GM18870 (cell line): ENCODE measurements around the gene EMC7.
A peak's percentile ranks its signal among the peaks of the same experiment; 100 is the strongest.

Source experiments
- ATAC-seq: cut with Tn5 transposase; IDR thresholded peaks from one replicate; pipeline ENCODE4 v1.9.1; 2021; ENCODE audit warnings: moderate library complexity; ENCODE audit not compliant: unreplicated experiment

EMC7 gene

DNA sequence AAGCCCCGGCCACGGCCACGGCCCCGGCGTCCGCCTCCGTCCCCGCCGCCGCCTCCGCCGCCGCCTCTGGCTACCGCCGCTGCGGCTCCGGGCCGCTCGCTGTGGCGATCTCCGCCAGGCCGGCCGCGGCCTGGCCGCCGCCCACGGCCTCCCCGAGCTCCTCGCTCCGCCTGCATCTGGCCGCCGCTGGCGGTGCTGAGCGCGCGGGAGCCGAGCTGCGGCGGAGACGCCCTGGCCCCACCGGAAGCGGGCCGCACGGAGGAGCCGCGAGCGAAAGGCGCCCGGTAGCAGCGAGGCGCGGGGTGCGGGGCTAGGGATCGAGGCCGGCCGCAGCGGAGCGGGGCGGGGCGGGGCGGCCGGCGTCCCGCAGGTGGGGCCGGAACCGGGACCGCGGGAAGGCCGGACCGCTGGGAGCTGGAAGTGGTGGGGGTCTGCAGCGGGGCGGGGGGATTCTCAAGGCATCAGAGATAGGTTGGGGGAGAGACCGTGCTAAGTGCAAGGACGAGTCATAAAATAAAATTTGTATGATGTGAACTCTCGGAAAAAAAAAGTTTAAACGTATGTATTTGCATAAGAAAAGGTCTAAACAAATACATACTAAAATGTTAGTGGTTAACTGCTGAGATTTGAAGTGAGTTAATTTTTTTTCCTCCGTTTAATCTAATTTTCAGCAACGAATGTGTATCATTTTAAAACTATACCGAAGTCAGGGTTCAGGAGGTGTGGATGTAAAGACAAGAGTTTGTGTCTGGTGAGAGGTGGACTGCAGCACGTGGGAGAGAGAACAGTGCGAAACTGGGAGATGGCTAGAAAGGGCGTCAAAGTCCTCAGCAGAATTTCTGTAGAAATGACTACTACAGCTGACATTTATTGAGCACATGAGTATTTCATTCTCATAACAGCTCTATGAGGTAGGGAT, 62.5 kb downstream of the EMC7 start, which contains the start of gene AVEN:
TSS of gene AVEN (minus strand) at position 334 of the 919 bp plus-strand sequence. CDS start at position 176, 158 bp downstream.
- ATAC-seq: peak; percentile 5

DNA sequence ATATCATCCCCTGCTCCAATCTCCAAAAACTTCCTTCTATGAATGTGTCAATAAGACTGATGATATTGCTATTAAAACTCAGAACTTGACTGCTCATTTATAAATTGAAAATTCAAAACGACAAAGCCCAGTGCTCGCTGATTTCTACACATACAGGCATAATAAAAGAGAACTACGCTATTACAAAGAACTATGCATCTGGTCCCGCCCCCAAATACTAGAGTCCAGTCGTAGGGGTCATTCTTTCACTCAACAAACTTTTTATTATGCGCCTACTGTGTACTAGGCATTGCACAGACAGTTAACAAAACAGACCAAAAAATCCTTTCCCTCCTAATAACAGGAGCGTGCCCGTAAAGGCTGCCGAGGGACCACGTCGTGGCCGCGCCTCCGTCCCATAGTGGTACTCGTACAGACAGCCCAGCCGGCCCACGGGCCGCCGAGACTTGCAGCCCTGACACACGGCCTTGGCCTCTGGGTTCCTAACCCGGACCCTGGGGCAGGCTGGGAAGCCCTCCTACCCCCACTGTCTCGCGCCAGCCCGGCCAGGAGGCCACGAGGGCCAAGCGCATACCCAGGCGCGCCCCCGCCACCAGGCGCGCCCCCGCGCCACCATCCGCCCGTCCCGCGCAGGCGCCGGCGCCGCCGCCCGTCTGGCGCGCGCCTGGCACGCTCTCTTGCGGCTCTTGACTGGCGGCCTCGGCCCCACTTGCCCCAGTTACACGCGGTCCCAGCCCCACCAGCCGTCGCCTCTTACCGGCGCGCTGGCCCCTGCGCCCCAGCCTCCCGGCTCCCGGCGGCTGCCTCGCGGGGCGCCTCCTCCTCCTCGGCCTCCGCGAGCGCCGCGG, 63.4 kb downstream of the EMC7 start:
- ATAC-seq: peak; percentile 44
